Measurements from ENCODE around the gene AHCY. TPM values are rescaled to one million over a fixed set of nuclear protein-coding genes. Genes with fewer than 3 reads are reported as not detected.
A peak's percentile ranks its signal among the peaks of the same experiment; 100 is the strongest.

AHCY gene
- polyA plus RNA-seq (37.1 and 47.8 TPM in 2 replicates), polyA minus RNA-seq (40.5 and 43.8 TPM in 2 replicates)

DNA sequence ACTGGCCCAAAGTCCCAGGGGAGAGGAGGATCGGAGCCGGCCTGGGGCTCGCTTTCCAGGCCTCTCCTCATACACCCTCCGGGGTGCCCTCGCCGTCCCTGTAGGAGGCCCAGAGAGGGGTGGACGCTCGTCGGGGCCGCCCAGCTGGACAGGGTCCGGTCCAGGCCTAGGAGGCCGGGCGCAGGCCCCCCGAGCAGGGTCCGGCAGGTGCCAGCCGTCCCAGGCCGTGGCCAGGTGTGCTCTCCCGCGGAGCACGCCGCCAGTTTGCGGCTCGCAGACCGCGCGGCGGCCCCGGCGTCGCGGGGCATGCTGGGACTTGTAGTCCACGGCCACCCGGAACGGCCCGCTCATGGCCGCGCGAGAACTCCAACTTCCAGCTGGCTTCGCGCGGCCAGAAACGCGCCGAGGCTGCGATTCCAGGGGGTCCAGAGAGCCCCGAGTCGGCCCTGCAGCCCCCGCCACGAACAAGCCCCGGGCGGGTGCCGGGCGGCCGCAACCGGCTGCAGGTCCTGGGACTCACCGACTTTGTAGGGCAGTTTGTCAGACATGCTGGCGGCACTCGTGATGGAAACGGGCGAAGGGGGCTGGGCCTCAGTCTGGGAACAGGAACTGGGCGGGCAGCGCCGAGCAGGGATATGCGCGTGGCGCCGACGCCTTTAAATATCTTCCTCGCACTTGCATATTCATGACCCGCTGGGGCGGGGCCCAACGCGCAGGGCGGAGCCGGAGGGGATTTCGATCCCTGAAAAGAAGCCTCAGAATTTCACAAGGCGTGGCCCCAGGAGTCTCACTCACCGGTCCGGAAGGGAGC lies at the start of gene AHCY:
AHCY (minus strand) TSS at position 633 of the 811 bp plus-strand sequence; CDS start at position 548, 85 bp downstream.
- H3K4me3 ChIP-seq (ENCODE audit: low read length), result peak within 1 kb of the TSS; percentile 99
- no peaks in the 10 kb centered on the region for H3K9me3 ChIP-seq (ENCODE audit: low read length)
- H2AFZ ChIP-seq (ENCODE audit: low read depth, low read length), result peak within 1 kb of the TSS; percentile 85
- TF ChIP-seq SMC3 (conservative IDR thresholded peaks at IDR 0.05; ENCODE audit: poor library complexity) (peak; percentile 43), MXI1 (conservative IDR thresholded peaks at IDR 0.05; ENCODE audit: poor library complexity, severe bottlenecking) (peak; percentile 98), RAD21 (conservative IDR thresholded peaks at IDR 0.05) (peak; percentile 18), EP300 (conservative IDR thresholded peaks at IDR 0.05; ENCODE audit: poor library complexity, severe bottlenecking) (no peak), TAF1 (IDR thresholded peaks at IDR 0.05; ENCODE audit: low read depth) (no peak), EZH2 (IDR thresholded peaks at IDR 0.05; ENCODE audit: borderline replicate concordance, insufficient read depth, low read length, poor library complexity, severe bottlenecking) (no peak), POLR2AphosphoS5 (IDR thresholded peaks at IDR 0.05) (peak; percentile 71)
- TF ChIP-seq, protein P1, sequence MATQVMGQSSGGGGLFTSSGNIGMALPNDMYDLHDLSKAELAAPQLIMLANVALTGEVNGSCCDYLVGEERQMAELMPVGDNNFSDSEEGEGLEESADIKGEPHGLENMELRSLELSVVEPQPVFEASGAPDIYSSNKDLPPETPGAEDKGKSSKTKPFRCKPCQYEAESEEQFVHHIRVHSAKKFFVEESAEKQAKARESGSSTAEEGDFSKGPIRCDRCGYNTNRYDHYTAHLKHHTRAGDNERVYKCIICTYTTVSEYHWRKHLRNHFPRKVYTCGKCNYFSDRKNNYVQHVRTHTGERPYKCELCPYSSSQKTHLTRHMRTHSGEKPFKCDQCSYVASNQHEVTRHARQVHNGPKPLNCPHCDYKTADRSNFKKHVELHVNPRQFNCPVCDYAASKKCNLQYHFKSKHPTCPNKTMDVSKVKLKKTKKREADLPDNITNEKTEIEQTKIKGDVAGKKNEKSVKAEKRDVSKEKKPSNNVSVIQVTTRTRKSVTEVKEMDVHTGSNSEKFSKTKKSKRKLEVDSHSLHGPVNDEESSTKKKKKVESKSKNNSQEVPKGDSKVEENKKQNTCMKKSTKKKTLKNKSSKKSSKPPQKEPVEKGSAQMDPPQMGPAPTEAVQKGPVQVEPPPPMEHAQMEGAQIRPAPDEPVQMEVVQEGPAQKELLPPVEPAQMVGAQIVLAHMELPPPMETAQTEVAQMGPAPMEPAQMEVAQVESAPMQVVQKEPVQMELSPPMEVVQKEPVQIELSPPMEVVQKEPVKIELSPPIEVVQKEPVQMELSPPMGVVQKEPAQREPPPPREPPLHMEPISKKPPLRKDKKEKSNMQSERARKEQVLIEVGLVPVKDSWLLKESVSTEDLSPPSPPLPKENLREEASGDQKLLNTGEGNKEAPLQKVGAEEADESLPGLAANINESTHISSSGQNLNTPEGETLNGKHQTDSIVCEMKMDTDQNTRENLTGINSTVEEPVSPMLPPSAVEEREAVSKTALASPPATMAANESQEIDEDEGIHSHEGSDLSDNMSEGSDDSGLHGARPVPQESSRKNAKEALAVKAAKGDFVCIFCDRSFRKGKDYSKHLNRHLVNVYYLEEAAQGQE (IDR thresholded peaks at IDR 0.05; ENCODE audit: borderline replicate concordance), result peak; percentile 4
- TF ChIP-seq, protein P2, sequence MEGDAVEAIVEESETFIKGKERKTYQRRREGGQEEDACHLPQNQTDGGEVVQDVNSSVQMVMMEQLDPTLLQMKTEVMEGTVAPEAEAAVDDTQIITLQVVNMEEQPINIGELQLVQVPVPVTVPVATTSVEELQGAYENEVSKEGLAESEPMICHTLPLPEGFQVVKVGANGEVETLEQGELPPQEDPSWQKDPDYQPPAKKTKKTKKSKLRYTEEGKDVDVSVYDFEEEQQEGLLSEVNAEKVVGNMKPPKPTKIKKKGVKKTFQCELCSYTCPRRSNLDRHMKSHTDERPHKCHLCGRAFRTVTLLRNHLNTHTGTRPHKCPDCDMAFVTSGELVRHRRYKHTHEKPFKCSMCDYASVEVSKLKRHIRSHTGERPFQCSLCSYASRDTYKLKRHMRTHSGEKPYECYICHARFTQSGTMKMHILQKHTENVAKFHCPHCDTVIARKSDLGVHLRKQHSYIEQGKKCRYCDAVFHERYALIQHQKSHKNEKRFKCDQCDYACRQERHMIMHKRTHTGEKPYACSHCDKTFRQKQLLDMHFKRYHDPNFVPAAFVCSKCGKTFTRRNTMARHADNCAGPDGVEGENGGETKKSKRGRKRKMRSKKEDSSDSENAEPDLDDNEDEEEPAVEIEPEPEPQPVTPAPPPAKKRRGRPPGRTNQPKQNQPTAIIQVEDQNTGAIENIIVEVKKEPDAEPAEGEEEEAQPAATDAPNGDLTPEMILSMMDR (IDR thresholded peaks at IDR 0.05; ENCODE audit: poor library complexity, severe bottlenecking), result peak; percentile 47
- peak within 1 kb of the TSS; percentile 94 for H3K4me2 ChIP-seq (ENCODE audit: low read length)
- peak within 1 kb of the TSS; percentile 81 for H3K27ac ChIP-seq (ENCODE audit: low read length)
- H3K9ac ChIP-seq (ENCODE audit: low read length), result peak within 1 kb of the TSS; percentile 82
- H3K79me2 ChIP-seq (replicated peaks; ENCODE audit: insufficient read depth, low read length), result peaks cover 16% of the 10 kb centered on the region
- no peaks in the 10 kb centered on the region for H4K20me1 ChIP-seq (ENCODE audit: insufficient read depth)
- no peaks in the 10 kb centered on the region for H3F3A ChIP-seq (ENCODE audit: insufficient read depth, low read length, poor library complexity, severe bottlenecking)
- no peaks in the 10 kb centered on the region for H3K27me3 ChIP-seq (ENCODE audit: insufficient read depth, low read depth, low read length)
- H3K9me2 ChIP-seq (ENCODE audit: insufficient read depth, low read length), result no peaks in the 10 kb centered on the region
- H3K36me3 ChIP-seq (ENCODE audit: insufficient read depth, low read length), result no peaks in the 10 kb centered on the region

DNA sequence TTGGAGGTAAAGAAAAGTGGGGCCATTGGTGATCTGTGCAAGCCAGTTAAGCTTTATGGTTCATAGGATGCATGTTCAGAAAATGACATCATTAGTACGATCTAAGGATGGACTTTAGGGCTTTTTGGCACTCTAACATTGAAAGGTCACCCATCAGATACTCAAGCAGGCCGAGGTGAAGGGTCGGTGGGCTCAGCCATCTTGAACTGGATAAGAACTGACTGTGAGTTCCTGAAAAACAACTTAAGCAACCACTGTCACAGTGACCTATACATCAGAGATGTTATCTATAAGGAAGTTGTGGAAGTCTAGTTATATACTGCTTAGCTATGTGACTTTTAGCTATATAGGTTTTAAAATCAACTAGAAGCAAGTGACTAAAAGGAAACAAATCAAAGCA lies 46.9 kb upstream of the AHCY start:
- H3F3A ChIP-seq (ENCODE audit: insufficient read depth, low read length, poor library complexity, severe bottlenecking), result no peaks in the 10 kb centered on the region
- TF ChIP-seq, protein P2 (IDR thresholded peaks at IDR 0.05; ENCODE audit: poor library complexity, severe bottlenecking), result no peak
- TF ChIP-seq EP300 (conservative IDR thresholded peaks at IDR 0.05; ENCODE audit: poor library complexity, severe bottlenecking) (no peak), EZH2 (IDR thresholded peaks at IDR 0.05; ENCODE audit: borderline replicate concordance, insufficient read depth, low read length, poor library complexity, severe bottlenecking) (no peak), MXI1 (conservative IDR thresholded peaks at IDR 0.05; ENCODE audit: poor library complexity, severe bottlenecking) (no peak), POLR2AphosphoS5 (IDR thresholded peaks at IDR 0.05) (no peak), TAF1 (IDR thresholded peaks at IDR 0.05; ENCODE audit: low read depth) (no peak), RAD21 (conservative IDR thresholded peaks at IDR 0.05) (no peak), SMC3 (conservative IDR thresholded peaks at IDR 0.05; ENCODE audit: poor library complexity) (no peak)
- TF ChIP-seq, protein P1 (IDR thresholded peaks at IDR 0.05; ENCODE audit: borderline replicate concordance), result no peak
- H3K4me2 ChIP-seq (ENCODE audit: low read length), result no peak overlapping the region
- no peak overlapping the region for H2AFZ ChIP-seq (ENCODE audit: low read depth, low read length)
- no peak overlapping the region for H3K4me3 ChIP-seq (ENCODE audit: low read length)
- H3K36me3 ChIP-seq (ENCODE audit: insufficient read depth, low read length), result no peaks in the 10 kb centered on the region
- H3K9me2 ChIP-seq (ENCODE audit: insufficient read depth, low read length), result no peaks in the 10 kb centered on the region
- H3K27ac ChIP-seq (ENCODE audit: low read length), result no peak overlapping the region
- no peaks in the 10 kb centered on the region for H4K20me1 ChIP-seq (ENCODE audit: insufficient read depth)
- no peaks in the 10 kb centered on the region for H3K27me3 ChIP-seq (ENCODE audit: insufficient read depth, low read depth, low read length)
- no peaks in the 10 kb centered on the region for H3K9me3 ChIP-seq (ENCODE audit: low read length)
- no peak overlapping the region for H3K9ac ChIP-seq (ENCODE audit: low read length)
- H3K79me2 ChIP-seq (replicated peaks; ENCODE audit: insufficient read depth, low read length), result no peaks in the 10 kb centered on the region
